ENCODE measurements around the gene PPM1B. TPM values are rescaled to one million over a fixed set of nuclear protein-coding genes. Genes with fewer than 3 reads are reported as not detected.

The PPM1B gene
- total RNA-seq, 1 donor from 2014 or later, result 36.2 TPM

DNA sequence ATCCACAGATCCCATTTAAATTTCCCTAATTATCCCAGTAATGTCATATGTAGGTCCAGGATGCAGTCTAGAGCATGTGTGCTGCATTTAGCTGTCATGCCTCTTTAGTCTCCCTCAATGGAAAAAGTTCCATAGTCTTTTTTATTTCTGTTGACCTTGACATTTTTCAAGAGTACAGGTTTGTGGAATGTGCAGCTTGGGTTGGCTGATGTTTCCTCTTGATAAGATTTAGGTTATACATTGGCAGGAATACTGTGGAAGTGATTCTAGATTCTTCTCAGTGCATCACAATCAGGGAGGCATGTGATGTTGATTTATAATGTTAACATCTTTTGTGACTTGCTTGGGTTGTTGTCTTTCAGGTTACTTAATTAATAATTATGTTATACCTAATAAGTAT lies 42.5 kb downstream of the PPM1B start:
- DNase-seq (ENCODE audit: extremely low spot score, unreplicated experiment), result no peak
- peaks cover 29% of the 10 kb centered on the region for H3K36me3 Mint-ChIP-seq (ENCODE audit: unreplicated experiment)
- no peak overlapping the region for H3K27ac Mint-ChIP-seq (ENCODE audit: unreplicated experiment)
- TF ChIP-seq CTCF (IDR thresholded peaks at IDR 0.05), result no peak
- no peak overlapping the region for H3K4me3 Mint-ChIP-seq (ENCODE audit: unreplicated experiment)
- no peaks in the 10 kb centered on the region for H3K27me3 Mint-ChIP-seq (ENCODE audit: unreplicated experiment)
- H3K9me3 Mint-ChIP-seq (ENCODE audit: unreplicated experiment), result peaks cover 5% of the 10 kb centered on the region
- H3K4me1 Mint-ChIP-seq (ENCODE audit: unreplicated experiment), result no peaks in the 10 kb centered on the region

DNA sequence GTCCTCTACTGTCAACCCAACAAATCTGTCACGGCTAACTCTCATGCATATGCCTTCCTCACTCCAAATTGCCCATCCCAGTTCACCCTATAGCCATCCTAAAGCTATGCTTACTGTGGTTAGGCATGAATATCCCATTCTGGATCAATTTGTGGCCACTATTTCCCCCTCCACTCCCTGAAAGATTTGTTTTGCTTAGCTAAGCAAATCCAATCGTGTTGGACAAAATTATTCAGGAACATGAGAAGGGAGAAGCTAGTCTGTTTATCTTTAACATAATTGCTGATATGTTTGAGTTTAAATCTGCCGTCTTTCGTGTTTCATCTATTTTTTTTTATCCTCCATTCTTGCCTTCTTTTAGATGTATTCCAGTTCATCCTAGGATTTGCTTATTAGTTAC lies 43.6 kb downstream of the PPM1B start:
- Mint-ChIP-seq H3K4me1 (ENCODE audit: unreplicated experiment) (no peaks in the 10 kb centered on the region), H3K36me3 (ENCODE audit: unreplicated experiment) (peaks cover 29% of the 10 kb centered on the region), H3K9me3 (ENCODE audit: unreplicated experiment) (peaks cover 5% of the 10 kb centered on the region), H3K27me3 (ENCODE audit: unreplicated experiment) (no peaks in the 10 kb centered on the region), H3K4me3 (ENCODE audit: unreplicated experiment) (no peak overlapping the region), H3K27ac (ENCODE audit: unreplicated experiment) (no peak overlapping the region)
- no peak for DNase-seq (ENCODE audit: extremely low spot score, unreplicated experiment)
- TF ChIP-seq CTCF (IDR thresholded peaks at IDR 0.05), result no peak

GRCh38 chr2:44215827-44216226 lies 47.2 kb downstream of the PPM1B start:
- no peak for TF ChIP-seq CTCF (IDR thresholded peaks at IDR 0.05)
- Mint-ChIP-seq H3K36me3 (ENCODE audit: unreplicated experiment) (peaks cover 18% of the 10 kb centered on the region), H3K4me1 (ENCODE audit: unreplicated experiment) (no peaks in the 10 kb centered on the region), H3K9me3 (ENCODE audit: unreplicated experiment) (no peaks in the 10 kb centered on the region), H3K4me3 (ENCODE audit: unreplicated experiment) (no peak overlapping the region), H3K27me3 (ENCODE audit: unreplicated experiment) (no peaks in the 10 kb centered on the region), H3K27ac (ENCODE audit: unreplicated experiment) (no peak overlapping the region)
- no peak for DNase-seq (ENCODE audit: extremely low spot score, unreplicated experiment)

GRCh38 chr2:44218771-44219170 lies 50.1 kb downstream of the PPM1B start:
- no peak for DNase-seq (ENCODE audit: extremely low spot score, unreplicated experiment)
- Mint-ChIP-seq H3K4me1 (ENCODE audit: unreplicated experiment) (no peaks in the 10 kb centered on the region), H3K9me3 (ENCODE audit: unreplicated experiment) (no peaks in the 10 kb centered on the region), H3K4me3 (ENCODE audit: unreplicated experiment) (no peak overlapping the region), H3K27me3 (ENCODE audit: unreplicated experiment) (no peaks in the 10 kb centered on the region), H3K36me3 (ENCODE audit: unreplicated experiment) (peaks cover 10% of the 10 kb centered on the region), H3K27ac (ENCODE audit: unreplicated experiment) (no peak overlapping the region)
- no peak for TF ChIP-seq CTCF (IDR thresholded peaks at IDR 0.05)

- Mint-ChIP-seq H3K27ac (ENCODE audit: unreplicated experiment) (no peak overlapping the region), H3K9me3 (ENCODE audit: unreplicated experiment) (no peaks in the 10 kb centered on the region), H3K4me1 (ENCODE audit: unreplicated experiment) (no peaks in the 10 kb centered on the region), H3K27me3 (ENCODE audit: unreplicated experiment) (no peaks in the 10 kb centered on the region), H3K4me3 (ENCODE audit: unreplicated experiment) (no peak overlapping the region), H3K36me3 (ENCODE audit: unreplicated experiment) (peaks cover 13% of the 10 kb centered on the region)
- DNase-seq (ENCODE audit: extremely low spot score, unreplicated experiment), result no peak
- no peak for TF ChIP-seq CTCF (IDR thresholded peaks at IDR 0.05)
These were observed 58.1 kb downstream of the PPM1B start for GRCh38 chr2:44226753-44227152.

All from osteocyte (in vitro differentiated cells).